GM23338 (cell line): ENCODE measurements around the gene FGFRL1.
"Not testable (repeated sequence)": the region's sequence is repeated elsewhere in the genome, so short reads cannot be mapped to it uniquely, and the experiment has no call there.

Experiments
- CREB1 ChIP-seq: fragments of 250-450 bp; sonication (Bioruptor Pico); IDR thresholded peaks from 2 replicates; pipeline ENCODE4 v1.5.0; 2020; ENCODE audit warnings: low read depth, mild to moderate bottlenecking, moderate library complexity
- TF ChIP-seq, protein P1 (sequence below), 2 experiments: fragments of 200-600 bp in 1 of 2; sonication (generic) in 1 of 2; conservative IDR thresholded peaks; 2 replicates each; pipeline versions ENCODE4 v1.5.1 to v1.6.1; 2016 to 2017; ENCODE audit warnings: antibody characterized with exemption in 2 of 2, low read depth in 2 of 2, mild to moderate bottlenecking in 2 of 2, moderate library complexity in 1 of 2

DNA sequence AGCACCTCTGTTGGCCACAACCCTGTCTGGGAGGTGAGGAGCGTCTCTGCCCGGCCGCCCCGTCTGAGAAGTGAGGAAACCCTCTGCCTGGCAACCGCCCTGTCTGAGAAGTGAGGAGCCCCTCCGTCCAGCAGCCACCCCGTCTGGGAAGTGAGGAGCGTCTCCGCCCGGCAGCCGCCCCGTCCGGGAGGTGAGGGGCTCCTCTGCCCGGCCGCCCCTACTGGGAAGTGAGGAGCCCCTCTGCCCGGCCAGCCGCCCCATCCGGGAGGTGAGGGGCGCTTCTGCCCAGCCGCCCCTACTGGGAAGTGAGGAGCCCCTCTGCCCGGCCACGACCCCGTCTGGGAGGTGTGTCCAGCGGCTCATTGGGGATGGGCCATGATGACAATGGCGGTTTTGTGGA lies 35.4 kb upstream of the FGFRL1 start:
- not testable (repeated sequence) for TF ChIP-seq CREB1 (CRISPR knock-in tag)
- TF ChIP-seq, protein P1, sequence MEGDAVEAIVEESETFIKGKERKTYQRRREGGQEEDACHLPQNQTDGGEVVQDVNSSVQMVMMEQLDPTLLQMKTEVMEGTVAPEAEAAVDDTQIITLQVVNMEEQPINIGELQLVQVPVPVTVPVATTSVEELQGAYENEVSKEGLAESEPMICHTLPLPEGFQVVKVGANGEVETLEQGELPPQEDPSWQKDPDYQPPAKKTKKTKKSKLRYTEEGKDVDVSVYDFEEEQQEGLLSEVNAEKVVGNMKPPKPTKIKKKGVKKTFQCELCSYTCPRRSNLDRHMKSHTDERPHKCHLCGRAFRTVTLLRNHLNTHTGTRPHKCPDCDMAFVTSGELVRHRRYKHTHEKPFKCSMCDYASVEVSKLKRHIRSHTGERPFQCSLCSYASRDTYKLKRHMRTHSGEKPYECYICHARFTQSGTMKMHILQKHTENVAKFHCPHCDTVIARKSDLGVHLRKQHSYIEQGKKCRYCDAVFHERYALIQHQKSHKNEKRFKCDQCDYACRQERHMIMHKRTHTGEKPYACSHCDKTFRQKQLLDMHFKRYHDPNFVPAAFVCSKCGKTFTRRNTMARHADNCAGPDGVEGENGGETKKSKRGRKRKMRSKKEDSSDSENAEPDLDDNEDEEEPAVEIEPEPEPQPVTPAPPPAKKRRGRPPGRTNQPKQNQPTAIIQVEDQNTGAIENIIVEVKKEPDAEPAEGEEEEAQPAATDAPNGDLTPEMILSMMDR (conservative IDR thresholded peaks at IDR 0.05; ENCODE audit: low read depth in 2 of 2): not testable (repeated sequence)
